Effector memory CD8-positive, alpha-beta T cell (primary cell): ENCODE results near the gene WWOX.
"Not testable (repeated sequence)": the region's sequence is repeated elsewhere in the genome, so short reads cannot be mapped to it uniquely, and the experiment has no call there.

Source experiments
- ATAC-seq: fragments of 150-1000 bp; cut with Tn5 transposase; replicated peaks from 2 replicates; pipeline ENCODE4 v1.10.0; 2021; ENCODE audit warnings: mild to moderate bottlenecking, moderate library complexity
- DNase-seq, 3 experiments: peaks; one replicate each; pipeline ENCODE4 v3.0.0; 2021
- H3K27ac Mint-ChIP-seq, 2 donors: one replicate each; pipeline ENCODE4 v1.8.0; 2022; ENCODE audit warnings: mild to moderate bottlenecking in 2 of 2, mixed read lengths in 2 of 2, moderate library complexity in 2 of 2
- H3K27me3 Mint-ChIP-seq, 2 donors: one replicate each; pipeline ENCODE4 v1.8.0; 2022; ENCODE audit warnings: mixed read lengths in 2 of 2
- H3K36me3 Mint-ChIP-seq: one replicate; pipeline ENCODE4 v1.8.0; 2022; ENCODE audit warnings: mild to moderate bottlenecking, moderate library complexity, mixed read lengths; ENCODE audit not compliant: insufficient read depth
- H3K4me1 Mint-ChIP-seq, 2 donors: one replicate each; pipeline ENCODE4 v1.8.0; 2022; ENCODE audit warnings: low read depth in 2 of 2, mixed read lengths in 2 of 2
- H3K4me3 Mint-ChIP-seq, 2 donors: one replicate each; pipeline ENCODE4 v1.8.0; 2022; ENCODE audit warnings: mild to moderate bottlenecking in 2 of 2, mixed read lengths in 2 of 2, moderate library complexity in 2 of 2
- H3K9me3 Mint-ChIP-seq, 2 donors: one replicate each; pipeline ENCODE4 v1.8.0; 2022; ENCODE audit warnings: mixed read lengths in 2 of 2

Gene WWOX

DNA sequence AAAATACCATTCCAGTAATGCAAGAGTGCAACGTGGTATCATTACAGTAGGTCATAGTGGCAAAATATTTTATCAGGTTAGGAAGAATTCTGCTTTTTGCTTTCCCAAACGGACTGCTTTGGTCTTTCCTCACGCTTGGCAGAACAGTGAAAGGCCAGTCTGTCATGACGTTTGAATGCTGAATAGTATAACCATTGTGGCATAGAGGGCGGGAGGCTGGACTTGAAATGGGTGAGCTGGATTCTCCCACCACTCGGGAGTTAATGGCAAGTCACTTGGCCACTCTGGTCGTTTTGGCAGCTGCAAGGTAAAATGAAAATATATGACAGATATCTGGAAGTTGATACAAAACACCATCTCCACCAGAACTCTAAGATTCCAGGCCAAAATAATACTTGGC lies 1109.9 kb downstream of the WWOX start:
- ATAC-seq (no peak), DNase-seq (no peak)
- Mint-ChIP-seq H3K36me3 (peaks cover 4% of the 10 kb centered on the region), H3K27me3 (no peaks in the 10 kb centered on the region), H3K4me1 (no peaks in the 10 kb centered on the region), H3K4me3 (no peak overlapping the region), H3K9me3 (no peaks in the 10 kb centered on the region), H3K27ac (no peak overlapping the region)

DNA sequence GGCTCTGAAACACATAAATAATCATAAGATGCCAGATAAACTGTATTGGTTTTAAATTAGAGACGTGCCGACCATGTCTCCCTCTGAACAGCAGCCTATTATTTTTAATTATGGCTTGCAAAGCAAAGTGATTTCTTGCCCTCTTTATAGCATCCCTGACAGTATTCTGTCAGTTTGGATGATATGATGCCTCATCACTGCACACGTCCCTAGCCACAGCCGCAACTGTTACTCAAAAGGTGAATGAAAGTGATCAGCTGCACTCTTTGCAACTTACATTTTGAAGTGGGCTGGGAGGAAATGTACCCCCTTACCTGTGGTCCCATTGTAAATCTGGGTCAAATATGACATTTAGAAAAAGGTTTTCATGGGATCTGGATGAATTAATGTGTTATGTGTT lies 1111.2 kb downstream of the WWOX start:
- no peak overlapping the region for H3K27ac Mint-ChIP-seq
- no peak overlapping the region for H3K4me3 Mint-ChIP-seq
- H3K9me3 Mint-ChIP-seq = no peaks in the 10 kb centered on the region
- H3K36me3 Mint-ChIP-seq = no peaks in the 10 kb centered on the region
- H3K27me3 Mint-ChIP-seq = no peaks in the 10 kb centered on the region
- no peaks in the 10 kb centered on the region for H3K4me1 Mint-ChIP-seq
- no peak for DNase-seq
- no peak for ATAC-seq

DNA sequence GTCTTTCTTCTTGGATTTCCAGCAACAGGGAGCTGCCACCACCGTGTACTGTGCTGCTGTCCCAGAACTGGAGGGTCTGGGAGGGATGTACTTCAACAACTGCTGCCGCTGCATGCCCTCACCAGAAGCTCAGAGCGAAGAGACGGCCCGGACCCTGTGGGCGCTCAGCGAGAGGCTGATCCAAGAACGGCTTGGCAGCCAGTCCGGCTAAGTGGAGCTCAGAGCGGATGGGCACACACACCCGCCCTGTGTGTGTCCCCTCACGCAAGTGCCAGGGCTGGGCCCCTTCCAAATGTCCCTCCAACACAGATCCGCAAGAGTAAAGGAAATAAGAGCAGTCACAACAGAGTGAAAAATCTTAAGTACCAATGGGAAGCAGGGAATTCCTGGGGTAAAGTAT lies 1112.1 kb downstream of the WWOX start:
- H3K27me3 Mint-ChIP-seq = no peaks in the 10 kb centered on the region
- no peak for DNase-seq
- peaks cover 0 to 4% of the 10 kb centered on the region in 2 donors for H3K4me1 Mint-ChIP-seq
- no peak overlapping the region for H3K4me3 Mint-ChIP-seq
- no peak overlapping the region for H3K27ac Mint-ChIP-seq
- H3K9me3 Mint-ChIP-seq = no peaks in the 10 kb centered on the region
- H3K36me3 Mint-ChIP-seq = no peaks in the 10 kb centered on the region
- ATAC-seq = no peak

DNA sequence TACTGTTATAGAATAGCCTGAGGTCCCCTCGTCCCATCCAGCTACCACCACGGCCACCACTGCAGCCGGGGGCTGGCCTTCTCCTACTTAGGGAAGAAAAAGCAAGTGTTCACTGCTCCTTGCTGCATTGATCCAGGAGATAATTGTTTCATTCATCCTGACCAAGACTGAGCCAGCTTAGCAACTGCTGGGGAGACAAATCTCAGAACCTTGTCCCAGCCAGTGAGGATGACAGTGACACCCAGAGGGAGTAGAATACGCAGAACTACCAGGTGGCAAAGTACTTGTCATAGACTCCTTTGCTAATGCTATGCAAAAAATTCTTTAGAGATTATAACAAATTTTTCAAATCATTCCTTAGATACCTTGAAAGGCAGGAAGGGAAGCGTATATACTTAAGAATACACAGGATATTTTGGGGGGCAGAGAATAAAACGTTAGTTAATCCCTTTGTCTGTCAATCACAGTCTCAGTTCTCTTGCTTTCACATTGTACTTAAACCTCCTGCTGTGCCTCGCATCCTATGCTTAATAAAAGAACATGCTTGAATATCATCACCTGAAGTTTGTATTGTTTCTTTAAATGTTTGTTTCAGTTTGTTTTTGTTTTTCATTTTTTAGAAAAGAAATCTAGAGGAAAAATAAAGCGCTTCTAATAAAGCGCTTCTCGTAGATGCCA lies 1112.8 kb downstream of the WWOX start:
- ATAC-seq (no peak), DNase-seq (no peak)
- Mint-ChIP-seq H3K27me3 (no peaks in the 10 kb centered on the region), H3K4me3 (no peak overlapping the region), H3K9me3 (no peaks in the 10 kb centered on the region), H3K4me1 (peaks cover under 1 to 7% of the 10 kb centered on the region in 2 donors), H3K36me3 (no peaks in the 10 kb centered on the region), H3K27ac (no peak overlapping the region)

DNA sequence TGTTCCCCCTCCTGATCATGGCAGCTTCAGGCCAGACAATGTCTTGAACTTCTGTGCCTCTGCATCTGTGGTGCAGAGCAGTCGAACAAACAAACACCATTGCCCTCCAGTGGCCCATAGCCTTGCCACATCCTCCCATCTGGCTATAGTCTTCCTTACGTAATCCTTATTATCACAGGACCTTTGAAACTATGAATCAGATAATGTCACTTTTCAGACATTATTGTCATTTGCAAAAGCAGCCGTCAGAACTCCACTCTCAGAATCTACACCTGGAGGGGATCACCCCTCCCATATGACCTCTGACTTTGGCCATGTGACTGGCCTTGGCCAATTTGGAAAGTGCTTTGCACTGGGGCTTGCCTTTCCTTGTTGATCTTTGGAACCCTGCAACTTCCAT lies 1113.8 kb downstream of the WWOX start:
- H3K36me3 Mint-ChIP-seq = no peaks in the 10 kb centered on the region
- DNase-seq = no peak
- no peak overlapping the region for H3K4me3 Mint-ChIP-seq
- ATAC-seq = no peak
- H3K9me3 Mint-ChIP-seq = no peaks in the 10 kb centered on the region
- H3K27me3 Mint-ChIP-seq = no peaks in the 10 kb centered on the region
- H3K27ac Mint-ChIP-seq = no peak overlapping the region
- peaks cover 7 to 14% of the 10 kb centered on the region in 2 donors for H3K4me1 Mint-ChIP-seq

DNA sequence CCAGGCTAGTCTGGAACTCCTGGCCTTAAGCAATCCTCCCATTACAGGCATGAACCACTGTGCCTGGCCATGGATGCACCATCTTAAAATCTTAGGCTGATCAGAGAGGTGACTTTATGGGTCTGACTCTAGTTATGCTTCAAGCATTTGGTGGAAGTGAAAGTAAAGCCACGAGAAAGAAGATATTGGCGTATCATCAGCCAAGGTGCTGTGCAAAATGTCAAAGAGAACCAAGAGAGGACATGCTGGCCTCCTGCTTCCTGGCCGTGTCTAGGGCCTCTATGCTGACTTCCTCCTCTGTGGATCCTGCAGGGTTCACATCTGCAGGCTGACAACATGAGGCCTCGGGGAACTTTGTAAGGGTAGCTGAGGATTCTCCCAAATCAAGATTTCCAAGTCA lies 1115.8 kb downstream of the WWOX start:
- ATAC-seq (no peak), DNase-seq (no peak)
- peak overlapping the region in 1 of 2 donors; percentile 39 for H3K27ac Mint-ChIP-seq
- no peaks in the 10 kb centered on the region for H3K36me3 Mint-ChIP-seq
- no peaks in the 10 kb centered on the region for H3K9me3 Mint-ChIP-seq
- no peak overlapping the region for H3K4me3 Mint-ChIP-seq
- peaks cover 11 to 18% of the 10 kb centered on the region in 2 donors for H3K4me1 Mint-ChIP-seq
- H3K27me3 Mint-ChIP-seq = no peaks in the 10 kb centered on the region

DNA sequence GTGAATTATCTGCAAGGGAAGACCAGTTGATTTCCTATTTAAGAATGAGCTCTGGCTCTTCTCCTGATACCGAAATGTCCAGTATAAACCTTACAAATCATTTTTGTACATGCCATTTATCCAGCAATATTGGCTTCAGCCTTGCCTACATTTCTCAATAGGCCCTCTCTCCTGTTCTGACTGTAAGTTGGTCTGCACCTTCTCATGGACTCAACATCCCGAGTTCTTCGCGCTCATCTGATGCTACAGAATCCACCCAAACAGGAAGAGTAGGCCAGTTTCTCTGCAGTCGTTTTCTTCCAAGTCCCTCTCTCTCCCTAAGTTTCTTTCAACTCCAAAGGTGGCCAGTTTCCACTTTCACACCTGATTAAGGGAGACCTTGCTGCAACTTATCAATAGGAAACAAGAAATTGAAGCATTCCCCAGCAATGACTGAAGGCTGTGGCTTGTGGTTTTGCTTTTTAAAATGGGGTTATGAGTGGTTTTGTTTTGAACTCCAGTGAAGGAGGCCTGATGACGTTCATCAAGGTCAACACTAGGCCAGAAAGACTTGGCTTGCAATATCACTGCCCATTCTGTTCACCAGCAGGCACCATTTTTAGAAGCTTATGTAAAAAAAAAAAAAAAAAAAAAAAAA lies 1118.0 kb downstream of the WWOX start:
- Mint-ChIP-seq H3K27ac (peak overlapping the region in 1 of 2 donors; percentile 41), H3K27me3 (peaks cover 0 to 1% of the 10 kb centered on the region in 2 donors), H3K4me3 (no peak overlapping the region), H3K9me3 (no peaks in the 10 kb centered on the region), H3K36me3 (no peaks in the 10 kb centered on the region), H3K4me1 (peaks cover 11 to 18% of the 10 kb centered on the region in 2 donors)
- ATAC-seq (peak; percentile 96), DNase-seq (peak; percentile 4 to 9 (median 5))

DNA sequence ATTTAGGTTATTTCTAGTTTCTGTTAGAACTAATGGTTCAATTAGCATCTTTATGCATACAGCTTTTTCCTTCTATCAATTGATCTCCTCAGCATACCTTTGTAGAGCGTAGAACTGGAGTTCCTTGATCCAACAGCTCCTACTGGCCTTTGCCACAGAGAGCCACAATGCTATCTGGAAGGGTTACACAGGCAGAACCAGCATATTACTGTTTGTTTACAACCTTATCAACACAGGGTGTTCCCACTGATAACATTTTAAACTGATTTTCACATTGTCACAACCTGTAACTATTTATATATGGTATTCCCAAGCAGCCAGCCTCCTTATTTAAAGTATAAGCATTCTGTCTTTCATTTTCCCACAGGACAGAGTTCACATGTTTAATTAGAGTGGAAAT lies 1118.9 kb downstream of the WWOX start:
- ATAC-seq (no peak), DNase-seq (no peak)
- Mint-ChIP-seq H3K4me3 (peak overlapping the region in 1 of 2 donors; percentile 24), H3K4me1 (peaks cover 11 to 18% of the 10 kb centered on the region in 2 donors), H3K27ac (peak overlapping the region; percentile 41), H3K27me3 (peaks cover 0 to 10% of the 10 kb centered on the region in 2 donors), H3K36me3 (no peaks in the 10 kb centered on the region), H3K9me3 (no peaks in the 10 kb centered on the region)

DNA sequence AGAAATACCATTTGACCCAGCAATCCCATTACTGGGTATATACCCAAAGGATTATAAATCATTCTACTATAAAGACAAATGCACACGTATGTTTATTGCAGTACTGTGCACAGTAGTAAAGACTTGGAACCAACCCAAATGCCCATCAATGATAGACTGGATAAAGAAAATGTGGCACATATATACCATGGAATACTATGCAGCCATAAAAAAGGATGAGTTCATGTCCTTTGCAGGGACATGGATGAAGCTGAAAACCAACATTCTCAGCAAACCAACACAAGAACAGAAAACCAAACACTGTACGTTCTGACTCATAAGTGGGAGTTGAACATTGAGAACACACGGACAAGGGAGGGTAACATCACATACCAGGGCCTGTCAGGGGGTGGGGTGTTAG lies 1126.5 kb downstream of the WWOX start:
- H3K4me1 Mint-ChIP-seq, H3K27ac Mint-ChIP-seq, H3K4me3 Mint-ChIP-seq, ATAC-seq, DNase-seq, H3K36me3 Mint-ChIP-seq, H3K9me3 Mint-ChIP-seq: not testable (repeated sequence)
- peaks cover 0 to 10% of the 10 kb centered on the region in 2 donors for H3K27me3 Mint-ChIP-seq

DNA sequence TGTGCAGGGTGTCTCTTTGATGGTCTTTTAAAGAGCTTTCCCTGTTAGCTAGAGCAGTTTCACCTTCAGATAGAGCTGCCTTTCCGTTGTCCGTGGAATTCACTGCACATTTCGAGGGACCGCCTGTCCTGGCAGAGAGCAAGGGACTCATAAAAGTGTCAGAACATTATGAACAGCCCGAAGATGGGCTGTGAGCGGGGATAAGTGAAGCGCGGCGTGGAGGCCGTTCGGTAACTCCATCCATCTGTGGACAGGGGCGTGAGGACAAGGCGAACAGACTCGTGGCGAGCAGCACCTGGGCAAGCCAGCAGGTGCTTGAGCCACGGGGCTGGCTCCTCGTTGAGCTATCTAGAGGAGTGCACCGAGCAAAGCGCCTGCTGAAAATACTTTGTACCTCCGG lies 1129.9 kb downstream of the WWOX start:
- DNase-seq (no peak), ATAC-seq (no peak)
- Mint-ChIP-seq H3K27ac (peak overlapping the region in 1 of 2 donors; percentile 53), H3K4me3 (no peak overlapping the region), H3K9me3 (no peaks in the 10 kb centered on the region), H3K4me1 (no peaks in the 10 kb centered on the region), H3K36me3 (no peaks in the 10 kb centered on the region), H3K27me3 (no peaks in the 10 kb centered on the region)

DNA sequence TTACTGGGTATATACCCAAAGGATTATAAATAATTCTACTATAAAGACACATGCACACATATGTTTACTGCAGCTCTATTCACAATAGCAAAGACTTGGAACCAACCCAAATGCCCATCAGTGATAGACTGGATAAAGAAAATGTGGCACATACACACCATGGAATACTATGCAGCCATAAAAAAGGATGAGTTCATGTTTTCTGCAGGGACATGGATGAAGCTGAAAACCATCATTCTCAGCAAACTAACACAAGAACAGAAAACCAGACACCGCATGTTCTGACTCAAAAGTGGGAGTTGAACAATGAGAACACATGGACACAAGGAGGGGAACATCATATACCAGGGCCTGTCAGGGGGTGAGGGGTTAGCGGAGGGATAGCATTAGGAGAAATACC lies 1146.2 kb downstream of the WWOX start:
- DNase-seq, H3K4me1 Mint-ChIP-seq, H3K27me3 Mint-ChIP-seq, ATAC-seq, H3K9me3 Mint-ChIP-seq, H3K27ac Mint-ChIP-seq, H3K36me3 Mint-ChIP-seq, H3K4me3 Mint-ChIP-seq: not testable (repeated sequence)

DNA sequence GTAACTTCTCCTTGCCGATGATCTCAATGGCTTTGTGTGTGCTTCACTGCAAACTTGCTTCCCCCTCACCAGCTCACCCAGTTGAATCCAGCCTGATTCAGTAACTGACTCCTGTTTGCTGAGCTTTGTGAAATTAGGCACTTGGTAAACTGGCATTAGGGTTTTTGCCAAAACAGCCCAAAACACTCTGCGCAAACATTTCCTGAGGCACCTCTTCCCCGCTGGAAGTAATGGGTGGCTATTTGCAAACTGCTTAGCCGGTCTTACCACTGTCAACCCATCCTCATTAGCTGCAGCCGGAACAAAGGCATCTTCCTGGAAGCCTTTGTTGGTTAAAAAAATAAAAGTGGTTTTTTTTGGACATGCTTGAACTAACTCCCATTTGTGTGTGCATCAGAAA lies 1147.9 kb downstream of the WWOX start:
- no peaks in the 10 kb centered on the region for H3K36me3 Mint-ChIP-seq
- no peak overlapping the region for H3K27ac Mint-ChIP-seq
- no peak for DNase-seq
- no peak for ATAC-seq
- H3K27me3 Mint-ChIP-seq = no peaks in the 10 kb centered on the region
- no peaks in the 10 kb centered on the region for H3K9me3 Mint-ChIP-seq
- no peak overlapping the region for H3K4me3 Mint-ChIP-seq
- no peaks in the 10 kb centered on the region for H3K4me1 Mint-ChIP-seq

DNA sequence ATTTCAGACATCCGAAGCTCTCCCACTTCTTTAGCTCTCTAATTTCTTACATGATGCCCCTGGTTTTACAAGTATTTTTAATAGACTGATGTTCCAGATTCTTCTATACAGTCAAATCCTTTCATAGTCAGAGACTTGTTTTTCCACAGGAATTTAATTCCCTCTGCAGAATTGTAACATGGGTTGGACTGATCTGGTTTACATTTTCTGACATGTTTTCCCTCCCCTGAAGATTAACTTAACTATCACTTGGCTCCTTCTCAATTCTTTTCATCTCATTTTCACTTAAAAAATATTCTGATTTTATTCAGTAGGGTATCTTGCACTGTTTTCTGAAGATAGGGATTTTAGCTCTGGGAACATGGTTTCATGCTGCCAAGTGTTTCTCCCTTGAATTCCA lies 1148.9 kb downstream of the WWOX start:
- Mint-ChIP-seq H3K9me3 (no peaks in the 10 kb centered on the region), H3K4me1 (no peaks in the 10 kb centered on the region), H3K4me3 (no peak overlapping the region), H3K36me3 (no peaks in the 10 kb centered on the region), H3K27ac (no peak overlapping the region), H3K27me3 (no peaks in the 10 kb centered on the region)
- DNase-seq (no peak), ATAC-seq (no peak)

DNA sequence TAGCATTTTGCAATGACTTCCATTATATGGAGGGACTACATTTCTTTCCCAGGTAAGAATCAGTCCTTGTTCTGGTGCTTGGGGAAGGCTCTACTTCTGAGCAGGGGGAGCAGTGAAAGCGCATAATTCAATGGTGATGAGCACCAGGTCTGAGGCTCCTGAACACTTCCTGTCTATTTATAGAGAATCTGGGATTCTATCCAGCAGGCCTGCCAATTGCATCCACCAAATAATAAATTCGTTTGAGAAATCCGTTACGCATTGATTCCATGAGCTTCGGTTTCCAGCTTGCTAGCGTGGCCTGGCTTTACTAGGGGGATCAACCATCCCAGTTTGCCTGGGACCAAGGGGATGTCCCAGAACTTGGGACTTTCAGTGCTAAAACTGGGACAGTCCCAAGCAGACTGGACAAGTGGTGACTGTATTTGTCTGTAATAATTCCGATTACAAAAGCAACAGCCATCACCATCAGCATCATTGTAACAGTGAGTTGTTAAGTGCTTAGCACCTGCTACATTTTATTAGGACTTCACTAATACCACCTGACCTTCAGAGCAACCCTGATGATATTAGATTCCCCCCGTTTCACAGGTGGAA lies 1151.1 kb downstream of the WWOX start:
- H3K27me3 Mint-ChIP-seq = no peaks in the 10 kb centered on the region
- no peaks in the 10 kb centered on the region for H3K36me3 Mint-ChIP-seq
- H3K27ac Mint-ChIP-seq = no peak overlapping the region
- H3K4me3 Mint-ChIP-seq = no peak overlapping the region
- H3K4me1 Mint-ChIP-seq = no peaks in the 10 kb centered on the region
- no peak for ATAC-seq
- H3K9me3 Mint-ChIP-seq = no peaks in the 10 kb centered on the region
- no peak for DNase-seq
